ENCODE measurements around the gene PCDHB14. TPM values are rescaled to one million over a fixed set of nuclear protein-coding genes. Genes with fewer than 3 reads are reported as not detected.
"Not testable (repeated sequence)": the region's sequence is repeated elsewhere in the genome, so short reads cannot be mapped to it uniquely, and the experiment has no call there.

Gene PCDHB14
- total RNA-seq, 1 donor from 2014 or later: 8.6 TPM

- not testable (repeated sequence) for H3K27ac Mint-ChIP-seq; H3K27me3 Mint-ChIP-seq (ENCODE audit: low read depth); H3K4me3 Mint-ChIP-seq; H3K4me1 Mint-ChIP-seq; DNase-seq (ENCODE audit: low spot score in 2 of 2, unreplicated experiment in 2 of 2)
- H3K9me3 Mint-ChIP-seq: peaks cover 69% of the 10 kb centered on the region
- H3K36me3 Mint-ChIP-seq: peaks cover 65% of the 10 kb centered on the region
Measured at GRCh38 chr5:141216035-141216434, 7.1 kb upstream of the PCDHB14 start.

GRCh38 chr5:141224844-141225243 is 1.7 kb downstream of the PCDHB14 start:
- not testable (repeated sequence) for H3K4me3 Mint-ChIP-seq; H3K27me3 Mint-ChIP-seq (ENCODE audit: low read depth); DNase-seq (ENCODE audit: low spot score in 2 of 2, unreplicated experiment in 2 of 2); H3K4me1 Mint-ChIP-seq; H3K27ac Mint-ChIP-seq
- Mint-ChIP-seq H3K36me3 (peaks cover 47% of the 10 kb centered on the region), H3K9me3 (peaks cover 62% of the 10 kb centered on the region)

GRCh38 chr5:141225421-141225820 is 2.3 kb downstream of the PCDHB14 start:
- not testable (repeated sequence) for DNase-seq (ENCODE audit: low spot score in 2 of 2, unreplicated experiment in 2 of 2); H3K27ac Mint-ChIP-seq; H3K4me1 Mint-ChIP-seq; H3K4me3 Mint-ChIP-seq; H3K27me3 Mint-ChIP-seq (ENCODE audit: low read depth)
- peaks cover 41% of the 10 kb centered on the region for H3K36me3 Mint-ChIP-seq
- H3K9me3 Mint-ChIP-seq: peaks cover 60% of the 10 kb centered on the region

- no peak overlapping the region for H3K4me3 Mint-ChIP-seq
- no peaks in the 10 kb centered on the region for H3K27me3 Mint-ChIP-seq (ENCODE audit: low read depth)
- no peak for DNase-seq (ENCODE audit: low spot score in 2 of 2, unreplicated experiment in 2 of 2)
- TF ChIP-seq CTCF (IDR thresholded peaks at IDR 0.05; ENCODE audit: unreplicated experiment): no peak
- H3K36me3 Mint-ChIP-seq: peaks cover 38% of the 10 kb centered on the region
- H3K4me1 Mint-ChIP-seq: no peaks in the 10 kb centered on the region
- peaks cover 59% of the 10 kb centered on the region for H3K9me3 Mint-ChIP-seq
- H3K27ac Mint-ChIP-seq: no peak overlapping the region
Measured at GRCh38 chr5:141234109-141234667, 11.0 kb downstream of the PCDHB14 start.

GRCh38 chr5:141235922-141236321 is 12.8 kb downstream of the PCDHB14 start:
- H3K27ac Mint-ChIP-seq; H3K4me3 Mint-ChIP-seq; DNase-seq (ENCODE audit: low spot score in 2 of 2, unreplicated experiment in 2 of 2); H3K4me1 Mint-ChIP-seq; H3K27me3 Mint-ChIP-seq (ENCODE audit: low read depth): not testable (repeated sequence)
- Mint-ChIP-seq H3K9me3 (peaks cover 70% of the 10 kb centered on the region), H3K36me3 (peaks cover 55% of the 10 kb centered on the region)

GRCh38 chr5:141236516-141237313 is 13.6 kb downstream of the PCDHB14 start:
- H3K36me3 Mint-ChIP-seq: peaks cover 54% of the 10 kb centered on the region
- H3K4me3 Mint-ChIP-seq: no peak overlapping the region
- no peak overlapping the region for H3K27ac Mint-ChIP-seq
- no peak for DNase-seq (ENCODE audit: low spot score in 2 of 2, unreplicated experiment in 2 of 2)
- no peaks in the 10 kb centered on the region for H3K27me3 Mint-ChIP-seq (ENCODE audit: low read depth)
- H3K4me1 Mint-ChIP-seq: no peaks in the 10 kb centered on the region
- TF ChIP-seq CTCF (IDR thresholded peaks at IDR 0.05; ENCODE audit: unreplicated experiment): no peak
- H3K9me3 Mint-ChIP-seq: peaks cover 65% of the 10 kb centered on the region

- H3K9me3 Mint-ChIP-seq: peaks cover 69% of the 10 kb centered on the region
- no peak overlapping the region for H3K4me3 Mint-ChIP-seq
- H3K4me1 Mint-ChIP-seq: no peaks in the 10 kb centered on the region
- DNase-seq (ENCODE audit: low spot score in 2 of 2, unreplicated experiment in 2 of 2): no peak
- peaks cover 61% of the 10 kb centered on the region for H3K36me3 Mint-ChIP-seq
- H3K27ac Mint-ChIP-seq: no peak overlapping the region
- no peaks in the 10 kb centered on the region for H3K27me3 Mint-ChIP-seq (ENCODE audit: low read depth)
- TF ChIP-seq CTCF (IDR thresholded peaks at IDR 0.05; ENCODE audit: unreplicated experiment): no peak
Measured at GRCh38 chr5:141241496-141241895, 18.4 kb downstream of the PCDHB14 start.

All from mesothelial cell of epicardium (in vitro differentiated cells).